Activated T-helper 17 cell treated with anti-CD3 and anti-CD28 coated beads, Interleukin-2, amount 50 U/mL, for 72 hours (primary cell): ENCODE data around the gene ERMN. TPM values are rescaled to one million over a fixed set of nuclear protein-coding genes. Genes with fewer than 3 reads are reported as not detected.

Source experiments
- ATAC-seq: fragments of 150-1000 bp; cut with Tn5 transposase; replicated peaks from 2 replicates; pipeline ENCODE4 v1.10.0; 2021; ENCODE audit warnings: mild to moderate bottlenecking, moderate library complexity
- H3K27ac Mint-ChIP-seq: one replicate; pipeline ENCODE4 v1.8.0; 2022; ENCODE audit warnings: mixed read lengths
- H3K27me3 Mint-ChIP-seq: one replicate; pipeline ENCODE4 v1.8.0; 2022; ENCODE audit warnings: mixed read lengths
- H3K36me3 Mint-ChIP-seq: one replicate; pipeline ENCODE4 v1.8.0; 2022; ENCODE audit warnings: low read depth, mild to moderate bottlenecking, mixed read lengths
- H3K4me1 Mint-ChIP-seq: one replicate; pipeline ENCODE4 v1.8.0; 2022; ENCODE audit warnings: mixed read lengths
- H3K4me3 Mint-ChIP-seq: one replicate; pipeline ENCODE4 v1.8.0; 2022; ENCODE audit warnings: mild to moderate bottlenecking, mixed read lengths
- H3K9me3 Mint-ChIP-seq: one replicate; pipeline ENCODE4 v1.8.0; 2022; ENCODE audit warnings: mixed read lengths
- total RNA-seq, 2 donors: library from RNA; stranded (reverse); gene quantifications; one replicate each; pipeline ENCODE4 v1.2.3, GENCODE V29; 2022

The ERMN gene
- total RNA-seq, 2 donors from 2014 or later, result 1.6 to 1.8 TPM

DNA sequence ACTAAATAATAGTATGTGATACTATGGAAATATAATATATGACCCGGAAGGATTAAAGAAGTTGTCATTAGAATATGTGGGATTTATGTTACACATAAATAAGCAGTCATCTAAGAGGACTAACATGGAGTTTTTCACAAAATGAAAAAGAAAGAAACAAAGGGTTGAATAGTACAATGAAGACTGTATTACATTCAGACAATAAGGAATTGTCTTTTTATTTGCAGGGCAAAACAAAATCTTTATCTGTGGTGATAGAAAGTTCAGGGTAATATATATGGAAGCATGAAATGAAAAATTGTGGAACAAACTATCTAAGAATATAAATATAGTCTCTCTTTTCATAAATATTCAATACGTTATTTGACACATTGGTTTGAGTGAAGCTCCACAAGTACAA, 5.8 kb downstream of the ERMN start:
- H3K9me3 Mint-ChIP-seq, result no peaks in the 10 kb centered on the region

DNA sequence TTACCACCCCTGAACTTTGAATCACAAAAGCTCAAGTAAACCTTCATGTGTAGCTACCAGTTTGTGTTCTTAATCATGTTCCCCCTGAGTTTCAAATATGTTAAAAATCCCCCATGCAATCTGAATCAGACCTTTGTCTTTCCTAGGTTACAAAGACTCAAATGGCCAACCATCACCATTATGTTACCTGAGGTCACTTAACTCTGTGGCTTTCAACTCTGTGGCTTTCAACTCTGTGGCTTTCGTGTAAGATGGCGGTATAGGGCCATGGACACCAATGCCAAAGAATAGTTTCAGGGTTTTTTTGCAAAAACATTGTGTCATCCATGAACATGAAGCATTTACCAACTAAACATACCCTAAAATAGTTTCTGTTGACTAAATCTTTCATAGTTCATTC, 6.7 kb downstream of the ERMN start:
- no peaks in the 10 kb centered on the region for H3K4me1 Mint-ChIP-seq
- H3K4me3 Mint-ChIP-seq, result no peak overlapping the region
- no peak overlapping the region for H3K27ac Mint-ChIP-seq
- no peaks in the 10 kb centered on the region for H3K9me3 Mint-ChIP-seq
- H3K36me3 Mint-ChIP-seq, result peaks cover 20% of the 10 kb centered on the region
- peak; percentile 58 for ATAC-seq
- no peaks in the 10 kb centered on the region for H3K27me3 Mint-ChIP-seq

More for the DNA sequence above, 5.8 kb downstream of the ERMN start:
- Mint-ChIP-seq H3K36me3 (peaks cover 20% of the 10 kb centered on the region), H3K27me3 (no peaks in the 10 kb centered on the region), H3K4me3 (no peak overlapping the region), H3K4me1 (no peaks in the 10 kb centered on the region), H3K27ac (no peak overlapping the region)
- no peak for ATAC-seq

DNA sequence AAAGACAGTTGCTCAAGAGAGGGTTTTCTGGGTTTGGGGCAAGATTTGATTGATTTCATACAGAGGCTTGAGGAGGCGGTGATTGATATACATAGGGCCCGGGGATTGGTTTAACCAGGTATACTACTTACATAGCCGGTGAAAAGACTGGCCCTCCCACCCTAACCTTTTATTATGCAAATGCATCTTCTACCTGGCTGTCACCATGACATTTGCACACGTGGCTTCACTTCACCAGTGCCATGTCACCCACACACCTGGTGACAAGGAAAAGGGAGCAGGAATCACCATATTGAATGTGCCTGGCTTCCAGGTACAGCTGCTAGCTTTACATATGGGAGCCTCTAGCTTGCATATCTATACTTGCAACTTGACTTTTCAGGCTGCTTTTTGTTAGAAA, 9.7 kb downstream of the ERMN start:
- no peak overlapping the region for H3K4me3 Mint-ChIP-seq

DNA sequence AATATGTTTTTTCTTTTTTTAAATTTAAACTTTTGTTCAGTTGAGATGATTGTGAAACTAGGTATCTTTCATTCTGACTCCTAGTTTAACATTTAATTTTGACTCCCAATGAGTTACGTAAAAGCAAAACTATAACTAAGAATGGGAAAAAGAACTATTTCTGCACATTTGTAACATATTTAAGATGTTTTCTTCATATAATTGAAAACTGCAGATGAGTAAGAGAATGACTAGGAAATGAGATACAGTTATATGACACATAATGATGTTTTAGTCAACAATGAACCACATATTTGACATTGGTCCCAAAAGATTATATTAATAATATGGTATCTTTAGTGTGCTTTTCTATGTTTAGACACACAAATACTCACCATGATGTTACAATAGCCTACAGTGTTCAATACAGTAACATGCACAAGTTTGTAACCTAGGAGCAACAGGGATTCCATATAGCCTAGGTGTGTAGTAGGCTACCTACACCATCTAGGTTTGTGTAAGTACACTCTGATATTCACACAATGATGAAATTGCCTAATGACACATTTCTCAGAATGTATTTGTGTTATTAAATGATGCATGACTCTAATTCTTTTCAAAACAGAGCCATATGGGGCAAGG, 12.6 kb downstream of the ERMN start:
- no peaks in the 10 kb centered on the region for H3K9me3 Mint-ChIP-seq
- no peaks in the 10 kb centered on the region for H3K36me3 Mint-ChIP-seq
- peak overlapping the region; percentile 66 for H3K27ac Mint-ChIP-seq
- H3K4me3 Mint-ChIP-seq, result no peak overlapping the region
- peaks cover 3% of the 10 kb centered on the region for H3K27me3 Mint-ChIP-seq
- ATAC-seq, result peak; percentile 81
- H3K4me1 Mint-ChIP-seq, result no peaks in the 10 kb centered on the region

More for the DNA sequence above, 9.7 kb downstream of the ERMN start:
- Mint-ChIP-seq H3K27me3 (no peaks in the 10 kb centered on the region), H3K27ac (no peak overlapping the region), H3K36me3 (no peaks in the 10 kb centered on the region), H3K9me3 (no peaks in the 10 kb centered on the region), H3K4me1 (no peaks in the 10 kb centered on the region)
- ATAC-seq, result no peak

DNA sequence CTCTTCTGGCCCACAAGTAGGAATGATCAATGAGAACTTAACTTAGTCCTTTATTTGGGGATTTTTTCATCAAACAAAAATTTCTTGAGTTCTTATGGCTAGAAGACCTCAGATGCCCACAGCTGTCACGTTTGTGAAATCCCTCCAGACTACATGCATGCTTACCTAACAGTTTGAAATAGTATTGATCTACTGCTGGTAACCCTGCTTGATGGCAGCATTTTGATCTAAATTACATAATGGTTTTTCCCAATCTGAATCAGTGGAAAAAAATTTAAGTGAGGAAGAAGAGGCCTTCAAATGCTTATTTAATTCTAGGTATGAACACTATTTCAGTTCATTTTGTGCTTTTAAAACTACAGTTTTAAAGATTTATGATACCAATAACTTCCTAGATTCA, 13.9 kb downstream of the ERMN start:
- Mint-ChIP-seq H3K27ac (no peak overlapping the region), H3K4me1 (no peaks in the 10 kb centered on the region), H3K36me3 (no peaks in the 10 kb centered on the region), H3K9me3 (no peaks in the 10 kb centered on the region), H3K27me3 (peaks cover 3% of the 10 kb centered on the region), H3K4me3 (no peak overlapping the region)
- no peak for ATAC-seq

DNA sequence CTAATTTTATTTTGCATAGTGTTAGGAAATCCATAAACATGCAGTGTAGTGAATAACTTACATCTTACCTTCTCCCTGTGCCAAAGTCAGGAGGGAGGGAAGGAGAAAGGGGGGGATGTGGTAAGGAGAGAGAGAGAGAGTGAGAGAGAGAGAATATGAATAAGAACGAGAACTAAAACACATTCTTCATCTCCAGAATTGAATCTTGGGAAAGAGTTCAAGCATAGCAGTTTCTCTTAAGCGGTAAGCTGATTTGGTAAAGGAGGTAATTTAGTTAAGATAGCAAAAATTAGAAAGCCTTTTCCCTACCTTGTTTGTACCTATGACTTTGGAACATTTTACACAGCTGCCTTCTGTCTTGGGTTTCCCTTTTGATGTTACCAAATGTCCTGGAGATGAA, 15.7 kb downstream of the ERMN start:
- H3K9me3 Mint-ChIP-seq, result no peaks in the 10 kb centered on the region
- peaks cover 3% of the 10 kb centered on the region for H3K27me3 Mint-ChIP-seq
- H3K4me3 Mint-ChIP-seq, result no peak overlapping the region
- H3K27ac Mint-ChIP-seq, result no peak overlapping the region
- no peaks in the 10 kb centered on the region for H3K36me3 Mint-ChIP-seq
- peak; percentile 40 for ATAC-seq
- H3K4me1 Mint-ChIP-seq, result no peaks in the 10 kb centered on the region

- Mint-ChIP-seq H3K4me3 (no peak overlapping the region), H3K27ac (no peak overlapping the region), H3K4me1 (no peaks in the 10 kb centered on the region), H3K36me3 (no peaks in the 10 kb centered on the region), H3K27me3 (peaks cover 6% of the 10 kb centered on the region), H3K9me3 (no peaks in the 10 kb centered on the region)
- no peak for ATAC-seq
Observed at GRCh38 chr2:157307021-157307420, 18.6 kb downstream of the ERMN start.

DNA sequence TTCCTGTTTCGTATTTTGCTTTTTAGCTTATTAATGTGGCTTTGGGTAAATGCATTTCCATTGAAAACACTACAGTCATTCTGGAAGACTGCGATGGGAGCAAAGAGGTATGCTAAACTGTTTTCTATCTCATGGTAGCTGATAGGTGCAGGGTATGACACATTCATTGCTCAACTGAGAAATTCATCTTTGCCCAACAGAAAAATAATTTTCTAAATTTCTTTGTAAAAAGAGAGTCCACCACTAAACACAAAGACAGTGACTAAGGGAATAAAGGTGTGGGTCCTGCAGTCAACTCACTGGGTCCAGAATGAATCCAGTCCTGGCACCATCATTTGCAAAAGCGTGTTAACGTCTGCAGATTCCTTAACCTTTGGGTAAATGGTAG, 19.9 kb downstream of the ERMN start:
- Mint-ChIP-seq H3K36me3 (no peaks in the 10 kb centered on the region), H3K4me1 (no peaks in the 10 kb centered on the region), H3K27me3 (peaks cover 6% of the 10 kb centered on the region), H3K4me3 (no peak overlapping the region), H3K27ac (no peak overlapping the region), H3K9me3 (no peaks in the 10 kb centered on the region)
- ATAC-seq, result no peak

DNA sequence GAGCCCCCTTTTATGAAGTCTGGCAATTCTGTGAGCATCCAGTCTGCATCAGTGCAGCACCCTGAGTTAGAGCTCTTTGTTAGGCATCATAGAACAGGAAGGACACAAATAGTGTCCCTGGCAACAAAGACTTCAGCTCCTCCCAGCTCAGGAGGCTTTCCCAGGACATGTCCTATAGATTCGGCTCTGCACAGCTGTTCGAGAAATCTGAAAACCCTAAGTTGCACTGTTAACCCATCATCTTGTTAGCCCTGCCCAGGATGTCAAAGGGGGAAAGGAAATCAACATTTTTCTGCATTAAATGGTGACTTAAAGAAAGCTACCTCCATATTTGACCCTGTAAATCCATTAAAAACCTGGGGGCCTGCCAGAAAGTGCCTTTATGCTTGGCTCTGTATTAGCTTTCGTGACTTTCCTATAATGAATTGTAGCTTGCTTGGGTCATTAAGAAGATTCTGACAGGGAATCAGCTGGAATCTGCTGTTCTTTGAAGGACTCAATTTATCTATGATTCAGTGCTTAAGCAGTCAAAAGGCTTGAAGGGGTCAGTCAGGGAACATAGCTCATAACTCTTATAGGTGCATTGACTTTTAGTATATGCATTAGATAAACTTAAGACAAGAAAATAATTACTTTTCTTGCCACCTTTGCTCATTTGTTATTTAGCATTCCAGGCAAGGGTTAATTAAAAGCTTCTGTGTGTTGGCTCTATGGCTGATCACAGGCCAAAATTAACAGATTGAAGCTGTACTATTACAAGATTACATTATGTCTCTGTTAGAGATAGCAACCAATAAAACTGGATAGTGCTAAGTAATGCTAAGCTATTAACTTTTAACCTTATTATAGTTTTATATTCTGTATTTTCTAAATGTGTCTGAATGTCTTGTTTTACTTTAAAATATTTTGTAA, 20.6 kb downstream of the ERMN start:
- Mint-ChIP-seq H3K27me3 (peaks cover 6% of the 10 kb centered on the region), H3K27ac (no peak overlapping the region), H3K4me1 (no peaks in the 10 kb centered on the region), H3K4me3 (no peak overlapping the region), H3K36me3 (no peaks in the 10 kb centered on the region), H3K9me3 (no peaks in the 10 kb centered on the region)
- ATAC-seq, result no peak

GRCh38 chr2:157303612-157304011, 22.0 kb downstream of the ERMN start:
- Mint-ChIP-seq H3K4me1 (no peaks in the 10 kb centered on the region), H3K36me3 (no peaks in the 10 kb centered on the region), H3K27ac (no peak overlapping the region), H3K4me3 (no peak overlapping the region), H3K27me3 (peaks cover 3% of the 10 kb centered on the region), H3K9me3 (no peaks in the 10 kb centered on the region)
- ATAC-seq, result no peak

- H3K27me3 Mint-ChIP-seq, result peaks cover 3% of the 10 kb centered on the region
- ATAC-seq, result peak; percentile 73
- H3K9me3 Mint-ChIP-seq, result no peaks in the 10 kb centered on the region
- no peak overlapping the region for H3K4me3 Mint-ChIP-seq
- no peaks in the 10 kb centered on the region for H3K36me3 Mint-ChIP-seq
- H3K4me1 Mint-ChIP-seq, result no peaks in the 10 kb centered on the region
- H3K27ac Mint-ChIP-seq, result no peak overlapping the region
Observed at GRCh38 chr2:157302492-157303099, 23.0 kb downstream of the ERMN start.

GRCh38 chr2:157301307-157301706, 24.3 kb downstream of the ERMN start:
- H3K4me3 Mint-ChIP-seq, result no peak overlapping the region
- no peak overlapping the region for H3K27ac Mint-ChIP-seq
- no peaks in the 10 kb centered on the region for H3K4me1 Mint-ChIP-seq
- H3K36me3 Mint-ChIP-seq, result no peaks in the 10 kb centered on the region
- ATAC-seq, result no peak
- H3K9me3 Mint-ChIP-seq, result no peaks in the 10 kb centered on the region
- peaks cover 7% of the 10 kb centered on the region for H3K27me3 Mint-ChIP-seq

DNA sequence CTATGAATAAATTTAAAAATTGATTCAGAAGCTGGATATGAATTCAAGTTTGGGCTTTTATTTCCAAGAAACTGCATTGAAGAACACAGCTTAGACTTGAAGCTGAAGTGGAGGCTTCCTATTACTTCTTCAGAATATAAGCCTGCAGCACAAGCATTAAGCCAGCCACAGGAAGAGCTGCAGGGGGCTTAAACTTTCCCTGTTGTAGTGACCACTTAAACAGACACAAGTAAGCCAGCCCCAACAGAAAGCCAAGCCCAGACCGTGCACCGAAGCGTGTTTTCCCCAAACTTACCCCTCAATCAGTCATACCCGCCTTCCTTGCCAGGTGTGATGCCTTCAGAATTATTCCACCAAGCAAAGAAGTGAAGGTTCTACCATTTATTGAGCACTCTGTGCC, 28.7 kb downstream of the ERMN start:
- no peak overlapping the region for H3K27ac Mint-ChIP-seq
- no peak for ATAC-seq
- H3K9me3 Mint-ChIP-seq, result no peaks in the 10 kb centered on the region
- H3K4me3 Mint-ChIP-seq, result no peak overlapping the region
- H3K4me1 Mint-ChIP-seq, result no peaks in the 10 kb centered on the region
- H3K27me3 Mint-ChIP-seq, result peaks cover 5% of the 10 kb centered on the region
- no peaks in the 10 kb centered on the region for H3K36me3 Mint-ChIP-seq

DNA sequence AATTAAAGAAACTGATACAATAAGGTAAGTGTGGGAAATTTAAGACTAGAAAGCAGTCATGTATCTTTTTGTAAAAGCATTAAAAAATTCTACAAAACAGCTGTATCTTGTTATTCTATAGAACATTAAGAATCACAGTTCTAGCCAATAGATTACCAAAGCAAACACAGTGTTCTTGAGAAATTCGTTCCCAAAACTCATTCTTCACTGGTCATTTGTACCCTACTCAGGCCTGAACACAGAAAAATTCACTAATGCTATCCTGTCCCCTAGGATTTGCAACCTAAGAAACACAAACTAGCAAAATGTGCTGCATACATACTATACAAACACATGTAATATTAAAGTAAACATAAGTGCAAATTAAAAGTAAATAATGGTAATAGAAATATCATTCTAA, 29.1 kb downstream of the ERMN start:
- H3K27me3 Mint-ChIP-seq, result peaks cover 5% of the 10 kb centered on the region
- no peaks in the 10 kb centered on the region for H3K9me3 Mint-ChIP-seq
- ATAC-seq, result no peak
- H3K36me3 Mint-ChIP-seq, result no peaks in the 10 kb centered on the region
- no peaks in the 10 kb centered on the region for H3K4me1 Mint-ChIP-seq
- no peak overlapping the region for H3K4me3 Mint-ChIP-seq
- H3K27ac Mint-ChIP-seq, result no peak overlapping the region

DNA sequence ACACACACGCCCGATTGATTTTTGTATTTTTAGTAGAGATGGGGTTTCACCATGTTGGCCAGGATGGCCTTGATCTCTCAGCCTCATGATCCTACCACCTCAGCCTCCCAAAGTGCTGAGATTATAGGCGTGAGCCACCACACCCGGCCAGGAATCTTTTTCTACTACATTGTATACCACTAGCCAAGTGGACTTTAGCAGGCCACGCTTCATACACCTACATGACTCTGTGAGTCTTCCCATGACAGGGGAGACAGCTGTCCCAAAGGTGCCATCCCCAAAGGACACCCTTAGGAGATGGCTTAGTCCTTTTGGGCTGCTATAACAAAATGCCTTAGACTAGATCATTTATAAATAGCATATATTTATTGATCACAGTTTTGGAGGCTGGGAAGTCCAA, 32.8 kb downstream of the ERMN start:
- H3K9me3 Mint-ChIP-seq, result no peaks in the 10 kb centered on the region
- no peaks in the 10 kb centered on the region for H3K36me3 Mint-ChIP-seq
- peaks cover 10% of the 10 kb centered on the region for H3K27me3 Mint-ChIP-seq
- no peak overlapping the region for H3K27ac Mint-ChIP-seq
- no peaks in the 10 kb centered on the region for H3K4me1 Mint-ChIP-seq
- ATAC-seq, result no peak
- no peak overlapping the region for H3K4me3 Mint-ChIP-seq
